ENCODE measurements around the gene MICOS13. TPM values are rescaled to one million over a fixed set of nuclear protein-coding genes. Genes with fewer than 3 reads are reported as not detected.

MICOS13 gene
- total RNA-seq, 1 donor from 2014 or later, result 48.0 TPM

GRCh38 chr19:5683177-5683886 lies 3.0 kb upstream of the MICOS13 start:
- Mint-ChIP-seq H3K4me1 (ENCODE audit: low read depth, unreplicated experiment) (peaks cover 4% of the 10 kb centered on the region), H3K9me3 (ENCODE audit: unreplicated experiment) (peaks cover 2% of the 10 kb centered on the region), H3K36me3 (ENCODE audit: low read depth, unreplicated experiment) (peaks cover 3% of the 10 kb centered on the region), H3K4me3 (ENCODE audit: unreplicated experiment) (peak overlapping the region; percentile 8), H3K27ac (ENCODE audit: unreplicated experiment) (no peak overlapping the region), H3K27me3 (ENCODE audit: low read depth, unreplicated experiment) (no peaks in the 10 kb centered on the region)
- DNase-seq (ENCODE audit: low read depth), result no peak
- Histone ChIP-seq H3K4me3 (ENCODE audit: insufficient read depth, low read depth, low read length) (no peak overlapping the region), H2AFZ (ENCODE audit: low read depth, low read length) (no peak overlapping the region), H3K36me3 (ENCODE audit: insufficient read depth, low read length) (no peaks in the 10 kb centered on the region), H3K4me2 (ENCODE audit: low read length) (no peak overlapping the region), H3K27me3 (ENCODE audit: insufficient read depth, low read length) (no peaks in the 10 kb centered on the region), H3K79me2 (ENCODE audit: insufficient read depth, low read length) (peaks cover 12% of the 10 kb centered on the region), H4K20me1 (ENCODE audit: insufficient read depth, low read length) (peaks cover 6% of the 10 kb centered on the region), H3K4me1 (ENCODE audit: insufficient read depth, low read length) (no peaks in the 10 kb centered on the region), H3K9ac (ENCODE audit: low read length) (no peak overlapping the region), H3K27ac (ENCODE audit: low read depth, low read length) (no peak overlapping the region), H3K9me3 (ENCODE audit: insufficient read depth, low read depth, low read length) (no peaks in the 10 kb centered on the region)
- no peak for FAIRE-seq
- TF ChIP-seq, protein P1, sequence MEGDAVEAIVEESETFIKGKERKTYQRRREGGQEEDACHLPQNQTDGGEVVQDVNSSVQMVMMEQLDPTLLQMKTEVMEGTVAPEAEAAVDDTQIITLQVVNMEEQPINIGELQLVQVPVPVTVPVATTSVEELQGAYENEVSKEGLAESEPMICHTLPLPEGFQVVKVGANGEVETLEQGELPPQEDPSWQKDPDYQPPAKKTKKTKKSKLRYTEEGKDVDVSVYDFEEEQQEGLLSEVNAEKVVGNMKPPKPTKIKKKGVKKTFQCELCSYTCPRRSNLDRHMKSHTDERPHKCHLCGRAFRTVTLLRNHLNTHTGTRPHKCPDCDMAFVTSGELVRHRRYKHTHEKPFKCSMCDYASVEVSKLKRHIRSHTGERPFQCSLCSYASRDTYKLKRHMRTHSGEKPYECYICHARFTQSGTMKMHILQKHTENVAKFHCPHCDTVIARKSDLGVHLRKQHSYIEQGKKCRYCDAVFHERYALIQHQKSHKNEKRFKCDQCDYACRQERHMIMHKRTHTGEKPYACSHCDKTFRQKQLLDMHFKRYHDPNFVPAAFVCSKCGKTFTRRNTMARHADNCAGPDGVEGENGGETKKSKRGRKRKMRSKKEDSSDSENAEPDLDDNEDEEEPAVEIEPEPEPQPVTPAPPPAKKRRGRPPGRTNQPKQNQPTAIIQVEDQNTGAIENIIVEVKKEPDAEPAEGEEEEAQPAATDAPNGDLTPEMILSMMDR (IDR thresholded peaks at IDR 0.05; ENCODE audit: insufficient read depth, low read depth, low read length), result no peak
- no peak for TF ChIP-seq EZH2 (IDR thresholded peaks at IDR 0.05; ENCODE audit: insufficient read depth, low read length)

- H3K9ac ChIP-seq (ENCODE audit: low read length), result no peak overlapping the region
- Mint-ChIP-seq H3K9me3 (ENCODE audit: unreplicated experiment) (no peaks in the 10 kb centered on the region), H3K27ac (ENCODE audit: unreplicated experiment) (peak overlapping the region; percentile 23), H3K36me3 (ENCODE audit: low read depth, unreplicated experiment) (peaks cover 3% of the 10 kb centered on the region), H3K27me3 (ENCODE audit: low read depth, unreplicated experiment) (no peaks in the 10 kb centered on the region), H3K4me1 (ENCODE audit: low read depth, unreplicated experiment) (peaks cover 4% of the 10 kb centered on the region), H3K4me3 (ENCODE audit: unreplicated experiment) (peak overlapping the region; percentile 74)
- no peaks in the 10 kb centered on the region for H3K27me3 ChIP-seq (ENCODE audit: insufficient read depth, low read length)
- DNase-seq (ENCODE audit: low read depth) (no peak), FAIRE-seq (no peak)
- H3K9me3 ChIP-seq (ENCODE audit: insufficient read depth, low read depth, low read length), result no peaks in the 10 kb centered on the region
- no peak for TF ChIP-seq EZH2 (IDR thresholded peaks at IDR 0.05; ENCODE audit: insufficient read depth, low read length)
- TF ChIP-seq, protein P1 (IDR thresholded peaks at IDR 0.05; ENCODE audit: insufficient read depth, low read depth, low read length), result no peak
- no peak overlapping the region for H3K4me3 ChIP-seq (ENCODE audit: insufficient read depth, low read depth, low read length)
- H3K4me2 ChIP-seq (ENCODE audit: low read length), result no peak overlapping the region
- peaks cover 6% of the 10 kb centered on the region for H4K20me1 ChIP-seq (ENCODE audit: insufficient read depth, low read length)
- H3K27ac ChIP-seq (ENCODE audit: low read depth, low read length), result no peak overlapping the region
- H2AFZ ChIP-seq (ENCODE audit: low read depth, low read length), result no peak overlapping the region
- peaks cover 12% of the 10 kb centered on the region for H3K79me2 ChIP-seq (ENCODE audit: insufficient read depth, low read length)
- H3K36me3 ChIP-seq (ENCODE audit: insufficient read depth, low read length), result no peaks in the 10 kb centered on the region
- no peaks in the 10 kb centered on the region for H3K4me1 ChIP-seq (ENCODE audit: insufficient read depth, low read length)
Observed at GRCh38 chr19:5682107-5682482, 1.8 kb upstream of the MICOS13 start.

All from astrocyte (in vitro differentiated cells and primary cell).